Activated CD8-positive, alpha-beta T cell treated with anti-CD3 and anti-CD28 coated beads for 36 hours (primary cell): ENCODE data around the gene INTS11. TPM values are rescaled to one million over a fixed set of nuclear protein-coding genes. Genes with fewer than 3 reads are reported as not detected.

Experiments used
- ATAC-seq: fragments of 200-7000 bp; cut with Tn5 transposase; one replicate; pipeline ENCODE4 v1.10.0; 2021; ENCODE audit warnings: mild to moderate bottlenecking, moderate library complexity
- CTCF ChIA-PET: fragments of 350-600 bp; sonication (Branson Sonifier 250); formaldehyde crosslinking; loops from one replicate; lab custom pipeline; 2021; ENCODE audit warnings: antibody characterized with exemption; lab: Charles Lee
- POLR2A ChIA-PET: fragments of 350-600 bp; sonication (Branson Sonifier 250); formaldehyde crosslinking; loops from one replicate; lab custom pipeline; 2021; ENCODE audit warnings: antibody characterized with exemption; lab: Charles Lee
- DNase-seq: peaks from one replicate; pipeline ENCODE4 v3.0.0-alpha.2; 2020
- H3K27ac Mint-ChIP-seq: one replicate; pipeline ENCODE4 v1.8.0; 2021; ENCODE audit warnings: mild to moderate bottlenecking, mixed read lengths
- H3K27me3 Mint-ChIP-seq: one replicate; pipeline ENCODE4 v1.8.0; 2021; ENCODE audit warnings: mixed read lengths
- H3K36me3 Mint-ChIP-seq: one replicate; pipeline ENCODE4 v1.8.0; 2021; ENCODE audit warnings: low read depth, mixed read lengths
- H3K4me1 Mint-ChIP-seq: one replicate; pipeline ENCODE4 v1.8.0; 2021; ENCODE audit warnings: low read depth, mixed read lengths
- H3K4me3 Mint-ChIP-seq: one replicate; pipeline ENCODE4 v1.8.0; 2021; ENCODE audit warnings: mild to moderate bottlenecking, moderate library complexity, mixed read lengths
- H3K9me3 Mint-ChIP-seq: one replicate; pipeline ENCODE4 v1.8.0; 2021; ENCODE audit warnings: mixed read lengths
- CTCF ChIP-seq: fragments of 200-600 bp; IDR thresholded peaks from one replicate; pipeline ENCODE4 v1.8.0; 2022; ENCODE audit warnings: antibody characterized with exemption, mild to moderate bottlenecking
- intact Hi-C: fragments of 100-400 bp; cut with micrococcal nuclease; formaldehyde crosslinking; loops from one replicate; pipeline ENCODE4 v1.10.0; 2022
- total RNA-seq, 2 experiments: library from RNA; stranded (reverse); gene quantifications; one replicate each; pipeline ENCODE4 v1.2.3, GENCODE V29; 2021

Gene INTS11
- total RNA-seq, 2 experiments from 2014 or later, result 110 to 122 TPM

GRCh38 chr1:1354271-1355247 is 30.1 kb upstream of the INTS11 start:
- H3K36me3 Mint-ChIP-seq, result no peaks in the 10 kb centered on the region
- POLR2A ChIA-PET, result interaction anchor here (0.6 to 1.1 kb wide), 3 partner anchors 17 to 239 kb away, joined by 3 to 4 read pairs (median 3); partner anchors contain the start of gene C1orf159
- intact Hi-C loops, result no loop called here
- no peak for TF ChIP-seq CTCF
- ATAC-seq, result no peak
- CTCF ChIA-PET, result interaction anchor here (0.6 to 3.8 kb wide), 3 partner anchors 17 to 96 kb away, joined by 3 to 40 read pairs (median 9); no protein-coding TSS in a partner anchor
- no peaks in the 10 kb centered on the region for H3K9me3 Mint-ChIP-seq
- H3K4me1 Mint-ChIP-seq, result peaks cover 28% of the 10 kb centered on the region
- H3K27me3 Mint-ChIP-seq, result peaks cover 12% of the 10 kb centered on the region
- DNase-seq, result no peak
- H3K4me3 Mint-ChIP-seq, result no peak overlapping the region
- H3K27ac Mint-ChIP-seq, result no peak overlapping the region

- H3K9me3 Mint-ChIP-seq, result no peaks in the 10 kb centered on the region
- ChIA-PET POLR2A (interaction anchor here (0.7 kb wide), 2 partner anchors 18 kb away, joined by 3 to 4 read pairs; no protein-coding TSS in a partner anchor), CTCF (interaction anchor here (3.8 kb wide), 1 partner anchor 18 kb away, joined by 40 read pairs; no protein-coding TSS in a partner anchor)
- no peaks in the 10 kb centered on the region for H3K36me3 Mint-ChIP-seq
- no peak for TF ChIP-seq CTCF
- H3K27ac Mint-ChIP-seq, result no peak overlapping the region
- intact Hi-C loops, result no loop called here
- DNase-seq (no peak), ATAC-seq (no peak)
- no peak overlapping the region for H3K4me3 Mint-ChIP-seq
- H3K27me3 Mint-ChIP-seq, result peaks cover 12% of the 10 kb centered on the region
- H3K4me1 Mint-ChIP-seq, result peaks cover 20% of the 10 kb centered on the region
Observed at GRCh38 chr1:1353389-1354151, 29.1 kb upstream of the INTS11 start.

- CTCF ChIA-PET, result interaction anchor here (3.8 kb wide), 1 partner anchor 19 kb away, joined by 40 read pairs; no protein-coding TSS in a partner anchor
- Mint-ChIP-seq H3K27me3 (peaks cover 12% of the 10 kb centered on the region), H3K36me3 (no peaks in the 10 kb centered on the region), H3K9me3 (no peaks in the 10 kb centered on the region), H3K4me1 (peaks cover 17% of the 10 kb centered on the region), H3K4me3 (peak overlapping the region; percentile 61), H3K27ac (no peak overlapping the region)
- POLR2A ChIA-PET, result interaction anchor here (0.7 to 1.3 kb wide), 3 partner anchors 18 to 442 kb away, joined by 3 to 6 read pairs (median 3); no protein-coding TSS in a partner anchor
- no peak for ATAC-seq
- no peak for DNase-seq
- no peak for TF ChIP-seq CTCF
- intact Hi-C loops, result no loop called here
Observed at GRCh38 chr1:1352786-1353388, 28.4 kb upstream of the INTS11 start.

- DNase-seq (no peak), ATAC-seq (no peak)
- H3K9me3 Mint-ChIP-seq, result no peaks in the 10 kb centered on the region
- peak overlapping the region; percentile 49 for H3K27ac Mint-ChIP-seq
- peak overlapping the region; percentile 61 for H3K4me3 Mint-ChIP-seq
- peaks cover 12% of the 10 kb centered on the region for H3K27me3 Mint-ChIP-seq
- H3K4me1 Mint-ChIP-seq, result peaks cover 22% of the 10 kb centered on the region
- intact Hi-C loops, result no loop called here
- TF ChIP-seq CTCF, result no peak
- ChIA-PET CTCF (interaction anchor here (3.8 kb wide), 1 partner anchor 20 kb away, joined by 40 read pairs; no protein-coding TSS in a partner anchor), POLR2A (interaction anchor here (0.7 to 1.3 kb wide), 2 partner anchors 21 to 23 kb away, joined by 4 to 6 read pairs; partner anchors contain the start of gene AURKAIP1)
- no peaks in the 10 kb centered on the region for H3K36me3 Mint-ChIP-seq
Observed at GRCh38 chr1:1351511-1352427, 27.3 kb upstream of the INTS11 start.
